CD4-positive, alpha-beta T cell treated with Interleukin-21 for 1 hour (primary cell): ENCODE data around the gene BTBD16.

ENCODE experiments used
- DNase-seq: peaks from one replicate; pipeline ENCODE4 v3.0.0-alpha.2; 2020

BTBD16 gene

DNA sequence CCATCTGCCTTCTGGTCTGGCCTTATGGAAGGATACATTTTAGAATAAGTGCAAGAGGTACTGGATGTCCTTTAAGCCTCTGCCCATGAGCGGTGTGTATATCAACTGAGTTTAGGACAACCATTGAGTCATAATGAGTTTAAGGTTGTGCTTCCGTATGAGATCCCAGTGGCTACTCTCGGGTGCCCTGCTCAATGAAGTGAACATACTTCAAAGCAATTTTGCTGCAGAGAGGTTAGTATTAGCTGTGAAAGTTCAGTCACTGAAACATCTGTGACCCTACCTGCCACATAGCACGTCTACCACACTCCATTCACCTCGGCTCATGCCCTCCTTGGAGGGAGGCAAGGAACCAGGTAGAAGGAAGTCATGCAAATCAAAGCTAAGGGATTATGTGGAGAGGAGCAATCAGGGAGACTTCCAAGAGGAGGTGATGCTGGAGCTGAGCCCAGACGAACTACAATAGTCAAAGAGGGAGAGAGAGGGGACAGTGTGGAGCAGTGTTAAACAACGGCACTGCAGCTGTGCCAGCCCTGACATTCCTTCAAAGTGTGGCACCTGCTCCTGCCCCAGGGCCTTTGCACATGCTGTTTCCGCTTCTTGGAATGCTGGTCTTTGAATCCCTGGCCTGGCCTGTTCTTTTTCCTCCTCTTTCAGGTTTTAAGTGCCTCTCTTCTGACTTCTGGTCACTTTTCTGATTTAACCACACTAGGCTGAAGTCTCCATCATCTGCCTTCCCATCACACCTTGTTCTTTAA is 25.4 kb downstream of the BTBD16 start:
- no peak for DNase-seq

DNA sequence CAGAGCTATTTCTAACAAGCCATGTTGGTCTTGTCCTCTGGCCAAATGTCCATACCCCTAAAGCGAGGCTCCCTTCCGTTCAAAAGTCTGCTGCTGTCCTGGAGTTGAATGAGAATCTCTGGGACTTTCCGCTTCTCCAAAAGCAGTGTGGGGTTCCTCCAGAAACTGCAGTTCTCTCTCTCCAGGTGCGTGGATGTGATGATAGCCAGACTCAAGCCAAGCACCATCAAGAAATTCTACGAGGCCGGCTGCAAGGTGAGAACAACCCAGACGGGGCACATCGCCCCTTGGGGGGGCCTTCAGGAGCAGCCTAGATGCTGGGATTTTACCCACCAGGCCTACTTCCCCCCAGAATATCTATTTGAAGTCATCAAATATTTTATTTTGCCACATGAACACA is 26.5 kb downstream of the BTBD16 start:
- DNase-seq = no peak

- DNase-seq = no peak
These were observed 27.1 kb downstream of the BTBD16 start for GRCh38 chr10:122298206-122298597.

GRCh38 chr10:122298598-122299301 is 27.7 kb downstream of the BTBD16 start:
- peak; percentile 62 for DNase-seq

DNA sequence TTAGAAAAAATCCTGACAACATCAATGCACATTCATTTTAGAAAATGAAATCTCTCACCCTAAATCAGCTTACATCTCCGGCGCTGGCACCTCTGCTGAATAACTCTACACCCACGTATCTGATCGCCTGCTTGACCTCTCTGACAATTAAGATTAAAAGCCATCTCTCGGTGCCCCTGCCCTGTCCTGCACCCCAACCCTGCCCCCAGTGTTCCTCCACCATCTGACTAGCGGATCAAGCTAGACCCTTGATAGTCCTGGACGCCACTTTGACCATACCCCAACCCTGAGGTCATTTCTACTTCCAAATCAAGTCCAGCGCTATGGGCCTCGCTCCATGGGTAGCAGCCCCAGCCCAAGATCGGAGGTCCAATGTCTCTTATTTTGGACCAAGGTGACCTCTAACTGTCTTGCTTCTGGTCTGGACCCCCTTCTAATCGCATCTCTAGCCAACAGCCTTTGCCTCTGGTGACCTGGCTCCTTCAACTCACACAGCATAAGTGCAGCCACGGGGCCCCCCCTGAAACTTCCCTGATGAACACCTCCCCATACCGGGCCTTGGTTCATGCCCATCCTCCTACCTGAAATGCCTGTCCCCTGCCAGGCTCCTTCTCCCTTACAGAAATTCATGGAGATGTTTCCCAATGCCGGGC is 28.5 kb downstream of the BTBD16 start:
- no peak for DNase-seq

DNA sequence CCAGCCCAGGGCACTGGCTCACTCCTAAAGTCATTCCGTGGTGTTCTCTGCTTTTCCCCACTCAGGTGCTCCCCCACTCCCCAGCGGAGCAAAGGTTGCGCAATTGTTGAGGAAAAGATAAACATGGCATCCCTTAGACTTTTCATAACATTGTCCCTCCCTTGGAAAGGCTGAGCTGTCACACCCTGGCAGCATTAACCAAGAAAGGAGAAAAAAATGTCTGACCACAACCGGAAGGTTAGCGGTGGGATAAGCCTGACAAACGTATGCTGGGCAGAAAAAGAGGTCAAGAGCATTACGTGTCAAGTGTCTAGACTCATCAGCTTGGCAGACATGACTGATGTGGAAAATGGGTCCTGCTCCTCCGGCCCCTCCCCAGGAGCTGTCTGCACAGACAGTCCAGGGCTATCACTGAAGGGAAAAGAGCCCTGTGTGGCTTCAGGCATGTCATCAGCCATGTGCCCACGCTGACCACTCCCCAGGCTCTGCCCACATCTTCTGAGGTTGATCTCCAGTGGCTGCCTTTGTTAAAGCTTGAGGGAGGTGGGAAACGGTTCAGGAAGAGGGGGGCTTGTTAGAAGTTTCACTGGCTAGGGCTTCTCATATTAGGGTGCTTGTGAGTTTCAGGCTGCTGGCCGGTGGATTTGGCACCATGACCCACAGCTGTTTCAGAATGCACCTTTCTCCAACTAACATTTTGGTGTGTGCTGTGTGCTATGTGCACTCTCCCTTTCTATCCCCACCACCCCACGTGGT is 30.1 kb downstream of the BTBD16 start:
- no peak for DNase-seq

GRCh38 chr10:122301811-122302115 is 30.7 kb downstream of the BTBD16 start:
- DNase-seq = no peak

GRCh38 chr10:122302315-122302714 is 31.2 kb downstream of the BTBD16 start:
- DNase-seq = no peak

GRCh38 chr10:122303271-122304053 is 32.4 kb downstream of the BTBD16 start:
- DNase-seq = no peak

GRCh38 chr10:122304054-122304579 is 33.0 kb downstream of the BTBD16 start:
- DNase-seq = no peak

DNA sequence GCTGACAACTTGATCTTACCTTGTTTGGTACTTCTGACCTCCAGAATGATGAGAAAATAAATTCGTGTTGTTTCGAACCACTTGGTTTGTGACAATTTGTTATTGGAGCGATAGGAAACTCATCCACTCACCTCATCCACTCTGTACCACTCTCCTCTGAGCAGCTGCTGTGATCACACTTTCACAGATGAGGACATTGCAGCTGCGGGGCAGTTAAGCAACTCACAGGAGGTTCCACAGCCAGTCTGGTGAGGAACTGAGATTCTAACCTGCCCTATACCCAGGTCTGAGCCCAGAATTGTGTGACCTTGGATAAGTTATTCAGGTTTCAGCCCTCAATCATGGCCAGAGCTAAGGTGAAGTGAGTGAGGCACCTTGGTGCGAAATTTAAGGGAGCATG is 35.2 kb downstream of the BTBD16 start:
- DNase-seq = no peak

GRCh38 chr10:122306744-122307143 is 35.6 kb downstream of the BTBD16 start:
- no peak for DNase-seq

DNA sequence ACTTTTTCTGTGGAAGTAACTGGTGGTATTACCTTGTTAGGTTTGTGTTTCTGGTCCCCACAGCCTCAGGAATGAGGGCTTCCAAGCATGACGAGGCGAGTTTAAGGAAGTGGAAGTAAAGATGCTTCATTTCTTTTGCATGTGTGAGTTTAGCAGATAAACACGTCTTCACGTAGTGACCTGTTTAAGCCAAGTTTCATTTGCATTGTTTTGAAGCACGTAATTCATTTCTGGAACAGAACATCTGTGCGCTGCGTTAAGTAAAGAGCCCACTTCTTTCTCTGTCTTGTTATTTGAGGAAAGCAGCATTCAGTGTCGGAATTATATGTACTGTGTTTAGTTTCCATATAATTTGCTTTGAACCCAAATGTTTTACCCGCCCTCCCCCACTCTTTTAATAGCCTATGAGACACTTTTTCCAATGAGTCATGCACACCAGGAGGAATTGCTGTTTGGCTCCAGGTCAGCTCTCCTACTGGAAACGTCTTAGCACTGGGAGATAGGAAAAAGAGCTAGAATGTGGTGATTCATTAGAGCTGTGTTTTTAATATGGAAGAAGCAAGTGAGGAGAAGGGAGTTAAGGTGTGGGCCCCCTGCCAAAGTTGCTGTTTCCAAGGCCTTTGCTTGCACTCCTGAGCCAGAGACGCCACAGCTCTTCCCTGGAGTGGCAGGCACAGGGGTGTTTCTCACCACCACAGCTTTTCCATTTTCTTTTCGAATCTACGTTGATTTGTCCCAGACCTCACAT is 36.7 kb downstream of the BTBD16 start:
- no peak for DNase-seq

- no peak for DNase-seq
These were observed 37.5 kb downstream of the BTBD16 start for GRCh38 chr10:122308417-122309141.

- DNase-seq = no peak
These were observed 39.4 kb downstream of the BTBD16 start for GRCh38 chr10:122310311-122311050.

DNA sequence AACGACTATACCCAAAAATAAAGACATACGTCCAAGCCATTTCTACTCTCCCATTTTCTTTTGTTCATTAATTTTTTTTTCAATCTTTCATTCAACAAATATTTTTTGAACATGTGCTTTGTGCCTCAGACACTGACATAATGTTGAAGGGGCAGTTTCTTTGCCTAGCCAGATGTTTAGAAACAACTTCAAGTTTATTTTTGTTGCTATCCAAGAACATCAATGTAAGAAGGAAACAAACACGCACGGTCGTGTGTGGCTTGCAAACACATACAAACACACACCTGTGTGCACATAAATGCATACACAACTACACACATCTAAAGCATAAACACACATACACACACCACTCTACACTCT is 39.9 kb downstream of the BTBD16 start:
- no peak for DNase-seq

DNA sequence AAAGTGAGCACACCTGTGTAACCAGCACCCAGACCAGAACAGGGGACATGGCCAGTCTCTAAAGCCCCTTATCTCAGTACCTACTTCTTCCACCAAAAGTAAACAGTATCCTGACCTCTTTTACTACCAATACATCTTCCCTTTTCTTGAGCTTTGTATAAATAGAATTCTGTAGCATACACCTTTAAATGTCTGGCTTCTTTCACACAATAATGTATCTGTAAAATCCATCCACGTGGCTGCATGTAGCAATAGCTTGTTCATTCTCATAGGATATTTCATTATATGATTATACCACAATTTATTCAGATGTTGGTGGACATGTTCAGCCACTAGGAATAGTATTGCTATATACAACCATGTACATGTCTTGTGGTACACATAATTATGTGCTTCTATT is 40.6 kb downstream of the BTBD16 start:
- no peak for DNase-seq

GRCh38 chr10:122316224-122316884 is 45.3 kb downstream of the BTBD16 start:
- DNase-seq = no peak

DNA sequence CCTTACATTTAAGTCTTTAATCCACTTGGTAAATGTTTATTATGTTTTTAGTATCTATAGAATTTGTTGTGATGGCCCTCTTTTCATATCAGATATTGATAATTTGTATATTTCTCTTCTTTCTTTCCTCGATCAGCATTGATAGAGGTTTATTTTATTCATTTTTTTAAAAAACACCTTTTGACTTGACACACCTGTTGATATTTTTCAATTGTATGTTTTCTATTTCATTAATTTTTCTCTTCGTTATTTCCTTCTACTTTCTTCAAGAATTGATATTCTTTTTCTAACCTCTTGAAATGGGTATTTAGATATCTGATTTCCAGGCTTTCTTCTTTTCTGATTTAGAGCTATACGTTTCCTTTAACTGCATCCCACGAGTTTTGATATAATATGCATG is 50.9 kb downstream of the BTBD16 start:
- DNase-seq = no peak

GRCh38 chr10:122323189-122323588 is 52.1 kb downstream of the BTBD16 start:
- no peak for DNase-seq
